DMS153 treated with DMSO at 0.1 percent for 48 hours (cell line): ENCODE data around the gene TUBB1.
"Not testable (repeated sequence)": the region's sequence is repeated elsewhere in the genome, so short reads cannot be mapped to it uniquely, and the experiment has no call there.

Experiments used
- DNase-seq: peaks from one replicate; lab custom pipeline; 2025; ENCODE audit not compliant: unreplicated experiment; lab: John Stamatoyannopoulos, UW

TUBB1 gene

DNA sequence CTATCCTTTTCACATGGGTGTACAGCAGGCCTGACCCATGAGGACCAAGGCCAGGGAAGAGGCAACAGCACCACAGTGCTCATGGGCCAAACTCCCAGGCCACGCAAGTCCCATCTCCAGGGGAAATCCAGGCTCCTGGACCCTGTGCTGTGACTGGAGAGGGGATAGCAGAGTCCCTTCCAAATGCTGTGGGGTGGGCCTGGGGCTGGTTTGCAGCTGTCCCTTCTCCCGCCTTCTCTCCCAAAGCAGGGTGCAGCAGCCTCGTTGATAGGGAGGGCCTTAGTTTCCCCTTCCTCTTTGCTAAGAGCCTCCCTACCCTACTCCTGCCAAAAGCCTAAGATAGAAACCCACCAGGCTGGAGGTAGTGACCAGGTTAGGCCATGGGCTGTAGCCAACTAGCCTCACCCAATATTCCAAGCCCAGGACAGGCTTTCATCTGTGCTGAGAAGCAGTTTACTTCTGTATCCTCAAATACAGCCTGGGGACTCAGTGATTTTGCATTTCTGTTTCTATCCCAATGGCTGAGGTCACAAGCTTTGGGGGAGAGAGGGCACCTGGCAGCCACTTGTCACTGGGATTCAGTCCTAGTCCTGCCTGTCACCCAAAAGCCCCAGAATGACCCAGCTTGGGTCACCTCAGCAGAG lies 13.6 kb upstream of the TUBB1 start:
- no peak for DNase-seq

DNA sequence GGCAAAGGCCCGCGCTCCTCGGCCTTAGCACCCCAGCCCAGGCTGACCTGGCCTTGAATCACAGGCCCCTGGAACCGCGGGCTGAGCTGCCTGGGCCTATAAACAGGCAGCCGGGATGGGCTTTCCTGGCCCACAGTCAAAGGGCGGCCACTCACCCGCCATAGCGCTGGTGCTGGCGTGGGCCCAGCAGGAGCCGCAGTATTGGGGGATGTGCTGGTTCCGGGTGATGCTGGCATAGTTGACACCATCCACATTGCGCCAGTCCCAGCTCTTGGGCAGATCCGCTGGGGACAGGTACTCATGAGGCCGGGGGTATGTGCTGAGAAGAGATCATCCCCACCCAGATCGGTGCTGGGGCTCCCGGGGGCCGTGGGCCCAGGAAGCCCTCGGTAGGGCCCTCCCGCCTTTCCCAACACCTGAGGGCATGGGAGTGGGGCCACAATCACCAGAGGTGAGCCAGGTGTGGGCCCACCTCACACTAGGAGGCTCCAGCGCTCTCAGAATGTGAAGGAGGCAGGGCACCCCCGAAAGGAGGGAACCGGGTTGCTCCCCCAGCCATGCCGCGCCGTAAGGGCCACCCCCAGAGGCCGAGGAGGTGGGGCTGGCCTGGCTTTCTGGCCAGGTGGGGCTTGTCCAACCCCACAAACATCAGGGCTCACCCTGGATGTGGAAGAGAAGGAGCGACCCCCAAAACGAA lies 12.9 kb upstream of the TUBB1 start:
- DNase-seq: no peak

DNA sequence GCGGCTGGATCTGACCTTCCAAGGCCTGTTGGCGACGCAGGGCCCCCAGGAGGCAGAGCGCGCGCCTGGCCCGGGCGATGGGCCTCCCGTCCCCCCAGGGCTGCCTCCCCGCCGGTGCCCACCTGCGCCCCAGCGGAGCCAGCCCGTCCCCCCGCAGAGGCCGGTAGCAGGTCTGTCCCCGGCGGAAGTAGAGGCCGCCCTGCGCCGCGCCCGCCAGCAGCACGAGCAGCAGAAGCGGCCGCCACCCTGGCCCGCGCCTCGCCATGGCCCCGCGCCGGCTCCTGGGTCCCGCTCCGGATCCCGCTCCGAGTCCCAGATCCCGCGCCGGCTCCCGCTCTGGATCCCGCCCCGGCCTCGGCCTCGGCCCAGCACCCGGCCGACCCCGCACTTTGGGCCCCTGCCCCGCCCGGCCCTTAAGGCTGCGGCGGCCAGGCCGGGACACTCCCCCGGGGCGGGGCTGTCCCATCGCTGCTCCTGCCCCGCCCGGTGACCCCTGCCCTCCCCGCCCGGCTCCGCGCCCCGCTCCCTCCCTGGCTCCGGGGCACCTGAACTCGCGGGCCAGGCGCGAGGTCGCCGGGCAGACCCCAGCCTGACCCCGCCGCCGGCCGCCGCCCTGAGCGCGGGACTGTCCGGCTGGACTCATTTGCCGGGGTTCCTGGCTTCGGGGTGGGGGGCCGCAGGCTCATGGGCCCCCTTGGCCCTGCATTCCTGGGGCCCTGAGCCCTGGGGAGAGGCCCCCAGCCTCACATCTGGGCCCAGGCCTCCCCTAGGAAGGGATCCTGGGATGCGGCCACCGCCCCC lies 12.2 kb upstream of the TUBB1 start, which contains the start of gene CTSZ:
TSS of gene CTSZ (minus strand) at position 391 of the 801 bp plus-strand sequence. CDS start at position 265, 126 bp downstream.
- DNase-seq: no peak

DNA sequence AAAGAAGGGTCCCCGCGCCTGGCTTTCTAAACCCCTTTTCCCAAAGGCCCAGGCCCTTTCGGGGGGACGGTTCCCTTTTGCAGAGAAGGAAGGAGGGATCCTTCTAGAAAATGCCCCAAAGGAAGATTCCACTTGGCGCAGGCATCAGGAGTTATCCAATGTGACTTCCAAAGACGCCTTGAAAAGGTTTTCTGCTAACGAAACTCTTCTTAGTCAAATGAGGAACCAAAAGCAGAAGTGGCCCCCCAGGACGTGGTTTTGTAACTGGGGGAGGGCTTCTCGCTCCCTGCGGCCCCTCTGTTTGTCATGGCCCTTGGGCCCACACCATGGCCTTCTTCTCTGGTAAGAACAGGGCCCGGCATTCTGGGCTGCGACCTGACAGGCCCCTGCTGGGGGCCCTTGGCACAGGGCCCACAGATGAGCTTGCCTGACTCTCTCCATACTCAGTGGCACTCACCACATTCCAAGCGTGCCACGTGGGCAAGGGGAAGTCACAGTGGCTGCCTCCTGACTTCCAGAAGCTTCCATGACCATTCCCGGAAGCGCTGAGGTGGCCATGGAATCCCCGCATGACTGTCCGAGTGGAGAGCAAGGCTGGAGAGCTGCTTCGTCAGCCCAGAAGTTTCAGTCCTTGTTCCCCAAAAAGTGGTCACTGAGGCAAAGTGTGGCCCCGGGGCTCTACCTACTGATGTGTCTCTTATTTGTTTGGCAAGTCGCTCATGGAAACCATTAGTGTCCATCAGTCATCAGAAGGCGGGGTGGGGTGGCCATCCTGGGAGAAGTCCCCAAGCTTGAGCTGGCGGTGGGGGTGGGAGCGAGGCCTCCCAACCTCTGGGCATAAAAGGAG lies 11.3 kb upstream of the TUBB1 start:
- no peak for DNase-seq

DNA sequence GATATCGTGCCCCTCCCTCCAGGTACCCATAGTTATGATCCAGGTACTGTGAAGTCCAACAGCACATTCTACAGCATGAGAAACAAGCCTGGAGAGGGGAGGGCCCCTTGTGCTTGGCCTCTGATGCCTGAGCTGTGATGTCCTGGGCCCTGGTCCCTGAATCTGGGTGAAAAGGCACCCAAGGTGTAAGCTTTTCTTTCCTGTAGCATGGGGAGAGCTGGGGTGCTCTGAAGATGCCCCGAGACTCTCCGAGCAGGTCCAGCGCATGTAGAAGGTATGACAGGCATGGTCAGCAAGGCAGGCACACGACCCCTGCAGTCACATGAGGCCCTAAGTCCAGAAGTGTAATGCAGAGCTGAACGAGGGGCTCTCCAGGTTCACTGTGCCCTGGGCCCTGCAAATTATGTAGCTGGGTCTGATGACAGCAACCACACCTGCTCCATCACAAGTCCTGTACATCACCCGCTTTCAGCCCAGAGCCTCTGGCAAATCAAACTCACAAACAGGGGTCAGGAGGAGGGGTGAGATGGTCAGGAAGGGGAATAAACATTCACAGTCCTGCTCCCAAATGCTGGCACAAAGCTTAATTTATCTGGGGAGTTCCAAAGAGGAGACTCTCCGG lies 10.4 kb upstream of the TUBB1 start:
- DNase-seq: no peak

DNA sequence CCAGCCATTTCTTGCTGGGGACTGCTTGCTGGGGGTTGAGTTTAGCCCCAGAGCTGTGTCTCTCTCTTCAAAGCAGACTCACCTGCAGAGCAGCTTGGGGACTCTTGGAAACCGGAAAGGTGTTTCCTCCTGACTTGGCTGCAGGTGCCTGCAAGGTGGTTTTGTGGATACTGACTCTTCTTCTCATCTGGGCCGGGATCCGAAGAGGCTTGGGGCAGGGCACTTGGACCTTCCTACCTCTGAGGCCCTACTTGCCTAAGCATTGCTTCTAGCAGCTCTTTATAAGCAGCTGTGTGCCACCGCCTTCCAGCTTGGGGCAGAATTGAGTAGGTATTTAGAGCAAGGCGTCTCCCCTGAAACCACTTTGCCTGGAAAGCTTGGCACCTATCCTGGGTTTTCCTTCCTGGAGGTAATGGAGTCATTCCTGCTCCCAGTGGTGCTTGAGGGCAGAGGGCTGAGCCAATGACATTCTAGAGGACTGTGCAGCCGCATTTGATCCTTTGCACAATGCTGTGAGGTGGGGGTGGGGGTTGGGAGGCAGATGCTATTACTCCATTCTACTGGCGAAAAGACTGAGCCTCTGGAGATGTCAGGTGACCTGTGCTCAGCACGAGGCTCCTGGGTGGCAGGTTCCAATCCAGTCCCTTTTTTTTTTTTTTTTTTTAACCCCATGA lies 8.8 kb upstream of the TUBB1 start:
- peak; percentile 34 for DNase-seq

DNA sequence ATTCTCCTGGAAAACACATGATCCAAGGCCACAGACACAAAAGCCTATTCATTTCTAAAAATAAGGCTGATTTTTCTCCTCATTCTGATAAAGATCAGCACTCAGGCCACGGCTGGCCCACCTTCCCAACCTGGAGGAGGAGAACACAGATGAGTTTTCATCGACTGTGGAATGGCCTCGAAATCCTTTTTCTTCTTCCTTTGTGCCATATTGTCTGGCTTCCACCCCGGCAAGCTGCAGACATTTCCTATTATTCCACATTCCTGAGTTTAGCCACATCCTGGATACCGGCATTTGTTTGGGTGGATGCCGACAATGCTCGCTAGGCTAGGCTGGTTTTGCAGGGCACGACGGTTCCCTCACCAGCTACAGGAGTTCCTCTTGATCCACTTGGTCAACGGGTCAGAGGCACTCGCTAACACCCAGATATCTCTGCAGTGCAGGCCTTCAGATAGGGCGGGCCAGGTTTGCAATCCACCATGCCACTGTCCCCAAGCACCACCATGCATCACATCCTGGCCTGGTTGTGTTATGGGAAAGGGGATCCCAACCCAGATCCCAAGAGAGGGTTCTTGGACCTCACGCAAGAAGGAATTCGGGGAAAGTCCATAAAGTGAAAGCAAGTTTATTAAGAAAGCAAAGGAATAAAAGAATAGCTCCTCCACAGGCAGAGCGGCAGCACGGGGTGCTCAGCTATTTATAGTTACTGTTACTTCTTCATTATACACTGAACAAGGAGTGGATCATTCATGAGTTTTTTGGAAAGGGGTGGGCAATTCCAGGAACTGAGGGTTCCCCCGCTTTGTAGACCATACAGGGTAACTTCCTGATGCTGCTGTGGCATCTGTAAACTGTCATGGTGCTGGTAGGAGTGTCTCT lies 8.0 kb upstream of the TUBB1 start:
- DNase-seq: no peak

DNA sequence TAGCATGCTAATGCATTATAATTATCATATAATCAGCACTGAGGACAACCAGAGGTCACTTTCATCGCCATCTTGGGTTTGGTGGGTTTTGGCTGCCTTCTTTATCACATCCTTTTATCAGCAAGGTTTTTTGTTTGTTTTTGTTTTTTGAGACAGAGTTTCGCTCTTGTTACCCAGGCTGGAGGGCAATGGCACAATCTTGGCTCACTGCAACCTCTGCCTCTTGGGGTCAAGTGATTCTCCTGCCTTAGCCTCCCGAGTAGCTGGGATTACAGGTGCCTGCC lies 7.4 kb upstream of the TUBB1 start:
- DNase-seq: not testable (repeated sequence)

DNA sequence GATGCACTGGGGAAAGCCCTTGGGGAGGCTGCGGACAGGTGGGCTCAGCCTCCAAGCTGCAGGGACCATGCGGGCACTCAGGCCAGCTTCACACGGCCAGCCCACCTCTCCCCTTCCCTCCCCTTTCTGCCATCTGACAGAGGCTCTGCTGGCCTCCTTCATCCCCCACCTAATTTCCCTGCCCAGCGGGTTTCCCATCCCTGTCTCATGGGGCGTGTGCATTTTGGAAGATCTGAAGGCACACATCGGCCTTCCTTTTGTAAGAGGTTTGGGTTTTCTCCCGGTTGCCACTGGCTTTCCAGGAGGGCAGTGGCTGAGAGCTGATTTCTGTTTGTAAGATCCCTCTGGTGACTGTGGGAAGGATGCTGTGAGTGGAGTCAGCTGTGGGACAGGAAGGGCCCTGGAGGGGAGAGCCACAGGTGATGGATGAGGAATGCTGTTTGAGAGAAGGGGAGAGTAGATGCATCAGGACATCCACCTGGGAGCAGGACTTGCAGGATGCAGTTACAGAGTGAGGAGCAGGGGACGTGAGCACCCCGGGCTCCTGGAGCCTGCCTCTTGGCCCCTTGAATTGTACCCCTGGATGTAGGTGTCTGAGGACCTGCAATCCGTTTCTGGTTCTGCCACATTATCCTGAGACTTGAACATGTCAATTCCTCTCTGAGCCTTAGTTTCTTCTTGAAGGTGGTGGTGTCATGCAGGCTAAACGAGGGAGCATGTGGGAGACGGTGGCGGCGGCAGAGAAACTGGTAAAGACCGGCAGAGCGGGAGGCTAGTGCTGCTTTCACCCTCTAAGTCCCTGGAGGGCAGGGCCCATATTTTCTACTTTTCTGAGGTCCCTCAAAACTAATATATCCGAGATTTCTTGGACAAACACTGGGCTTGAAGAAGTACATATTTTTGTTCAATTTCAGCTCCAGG lies 5.9 kb upstream of the TUBB1 start:
- no peak for DNase-seq

DNA sequence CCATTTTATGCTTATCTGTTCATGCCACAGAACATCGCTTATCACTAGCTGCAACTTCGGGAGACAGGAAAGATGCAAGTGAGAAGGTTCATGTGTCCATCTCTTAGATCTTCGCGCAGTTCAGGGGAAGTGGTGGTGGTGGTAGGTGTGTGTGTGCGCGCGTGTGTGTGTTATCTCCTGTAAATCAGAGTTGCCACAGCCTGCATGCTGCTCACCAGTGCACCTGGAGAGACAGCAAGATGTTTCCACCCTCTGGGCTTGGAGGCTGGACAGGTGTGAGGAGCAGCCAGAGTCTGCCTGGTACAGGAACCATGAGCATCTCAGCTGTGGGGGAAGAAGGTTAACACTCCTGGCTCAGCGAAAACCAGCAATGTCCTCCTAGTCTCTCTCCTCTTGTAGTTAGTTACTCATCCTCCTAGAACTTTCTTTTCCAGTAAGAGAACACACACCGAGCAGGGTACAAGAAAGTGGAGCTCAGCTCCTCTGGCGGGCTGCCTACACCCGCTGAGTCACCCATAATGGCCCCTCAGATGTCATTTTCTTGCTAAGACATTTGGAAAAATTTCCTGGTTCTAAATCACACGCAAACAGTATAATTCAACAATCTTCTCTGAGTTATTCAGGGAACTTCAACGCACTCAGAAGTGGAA lies 5.1 kb upstream of the TUBB1 start:
- DNase-seq: no peak

DNA sequence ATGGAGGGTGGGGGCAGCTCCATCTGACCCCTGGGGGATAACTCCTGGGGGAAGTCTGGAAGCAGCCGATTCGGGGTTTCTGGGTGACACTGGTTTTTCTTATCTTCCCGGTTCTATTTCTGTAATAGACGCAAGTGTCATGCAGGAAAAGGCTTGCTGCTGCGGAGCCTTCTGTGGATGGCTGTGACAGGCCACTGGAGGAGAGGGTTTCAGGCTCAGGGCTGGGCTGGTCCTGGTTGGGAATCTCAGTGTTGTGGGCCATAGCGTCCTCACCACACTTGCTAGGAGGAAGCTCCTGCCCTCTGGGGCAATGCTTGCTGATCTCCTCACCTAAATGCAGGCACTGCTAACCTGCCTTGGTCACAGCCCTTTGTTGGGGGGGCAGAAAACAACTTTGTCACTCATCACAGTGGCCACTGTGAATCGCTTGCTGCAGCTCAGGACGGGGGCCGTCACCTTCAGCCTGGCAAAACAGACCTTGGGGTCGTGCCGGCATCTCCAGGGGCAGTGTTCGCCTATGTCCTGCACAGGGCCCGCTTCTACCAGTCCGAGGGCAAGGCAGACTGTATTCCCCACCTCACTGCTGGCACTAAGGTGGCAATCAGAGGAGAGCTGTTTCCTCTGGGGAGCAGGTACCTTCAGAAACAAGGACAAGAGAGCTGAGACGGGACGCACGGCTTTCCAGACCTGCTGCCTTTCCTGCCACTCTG lies 4.4 kb upstream of the TUBB1 start:
- no peak for DNase-seq

DNA sequence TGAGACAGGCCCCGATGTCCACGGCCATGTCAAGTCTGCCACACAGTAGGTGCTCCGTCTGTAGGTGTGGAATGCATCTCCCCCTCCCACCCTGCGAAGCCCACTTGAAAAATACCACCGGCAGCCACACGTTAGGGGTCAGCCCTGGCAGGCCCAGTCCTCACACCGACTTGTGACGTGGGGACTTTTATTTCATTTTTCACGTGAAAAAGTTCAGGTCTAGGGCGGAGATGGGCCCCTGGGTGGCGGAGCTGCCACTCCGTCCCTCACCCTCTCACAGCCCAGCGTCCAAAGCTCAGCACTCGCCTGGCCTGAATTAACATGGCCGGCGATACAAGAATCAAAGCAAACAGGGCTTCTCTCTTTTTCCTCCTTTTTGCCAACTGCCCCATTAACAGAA lies 3.8 kb upstream of the TUBB1 start:
- no peak for DNase-seq

DNA sequence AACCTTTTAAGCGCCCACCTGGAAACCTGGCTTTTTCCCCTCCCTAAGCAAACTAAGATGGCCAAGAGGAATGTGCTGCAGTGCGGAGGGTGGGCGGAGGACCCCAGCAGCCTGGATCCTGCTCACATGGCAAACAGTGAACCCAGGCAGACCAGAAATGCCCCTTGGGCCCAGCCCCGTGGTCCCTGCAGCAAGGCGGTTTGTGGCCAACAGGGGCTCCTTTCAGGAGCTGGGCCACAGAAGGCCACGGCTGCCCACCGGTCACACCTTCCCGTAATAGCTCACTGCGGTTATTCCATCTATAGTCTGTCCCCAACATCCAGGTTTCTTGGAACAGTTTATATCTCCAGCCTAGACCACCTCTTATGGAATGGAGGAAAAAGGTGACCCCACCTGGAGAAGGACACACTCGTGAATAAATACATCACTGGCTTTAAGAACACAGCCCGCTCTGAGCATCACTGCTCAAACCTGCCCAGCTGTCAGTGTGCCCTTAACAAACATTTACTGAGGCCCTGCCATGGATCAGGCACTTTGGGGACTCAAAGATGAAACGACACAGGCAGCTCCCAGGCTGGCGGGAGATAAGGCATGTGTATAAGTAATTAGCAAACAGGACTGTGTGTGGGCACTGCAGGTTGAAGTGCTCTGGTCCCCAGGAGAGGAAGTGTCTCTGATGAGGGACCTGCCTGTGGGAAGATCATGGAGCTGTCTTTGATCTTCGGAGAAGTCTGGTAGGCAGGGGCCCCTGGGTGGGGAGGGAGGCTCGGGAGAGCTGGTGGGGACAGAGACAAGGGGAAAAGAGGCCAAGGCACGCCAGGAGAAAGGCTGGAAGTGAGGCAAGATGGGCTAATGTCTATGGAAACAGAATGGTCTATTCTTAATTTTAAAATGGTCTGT lies 3.2 kb upstream of the TUBB1 start:
- DNase-seq: no peak

DNA sequence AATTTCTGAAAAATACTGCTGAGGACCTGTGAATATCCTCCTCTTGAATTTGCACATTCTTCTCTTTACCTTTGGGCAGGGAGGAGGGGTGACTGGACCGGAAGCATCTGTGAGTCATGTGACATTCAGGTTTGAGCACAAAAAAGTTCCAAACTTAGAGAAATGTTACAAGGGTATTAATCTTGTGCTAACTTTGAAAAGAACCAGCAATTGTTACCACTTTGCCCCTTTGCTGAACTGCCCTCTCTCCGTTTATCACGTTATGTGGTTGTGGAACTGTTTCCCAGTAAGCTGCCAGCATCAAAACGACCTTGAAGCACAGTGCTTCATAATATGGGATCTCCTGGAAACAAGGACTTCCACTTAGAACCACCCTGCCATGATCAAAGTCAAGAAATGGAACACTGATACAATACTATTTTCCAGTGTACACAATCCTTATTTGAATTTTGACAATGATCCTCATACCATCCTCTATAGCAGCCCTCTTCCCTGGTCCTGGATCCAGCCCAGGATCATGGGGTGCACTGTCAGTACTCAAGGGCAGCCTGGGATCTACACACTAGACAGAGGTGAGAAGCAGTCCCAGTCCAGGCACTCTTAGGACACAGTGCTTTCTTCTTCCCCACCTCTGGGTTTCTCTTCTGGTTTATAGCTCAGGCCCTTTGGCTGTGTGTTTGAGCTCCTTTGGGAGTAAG lies 2.3 kb upstream of the TUBB1 start:
- DNase-seq: no peak

DNA sequence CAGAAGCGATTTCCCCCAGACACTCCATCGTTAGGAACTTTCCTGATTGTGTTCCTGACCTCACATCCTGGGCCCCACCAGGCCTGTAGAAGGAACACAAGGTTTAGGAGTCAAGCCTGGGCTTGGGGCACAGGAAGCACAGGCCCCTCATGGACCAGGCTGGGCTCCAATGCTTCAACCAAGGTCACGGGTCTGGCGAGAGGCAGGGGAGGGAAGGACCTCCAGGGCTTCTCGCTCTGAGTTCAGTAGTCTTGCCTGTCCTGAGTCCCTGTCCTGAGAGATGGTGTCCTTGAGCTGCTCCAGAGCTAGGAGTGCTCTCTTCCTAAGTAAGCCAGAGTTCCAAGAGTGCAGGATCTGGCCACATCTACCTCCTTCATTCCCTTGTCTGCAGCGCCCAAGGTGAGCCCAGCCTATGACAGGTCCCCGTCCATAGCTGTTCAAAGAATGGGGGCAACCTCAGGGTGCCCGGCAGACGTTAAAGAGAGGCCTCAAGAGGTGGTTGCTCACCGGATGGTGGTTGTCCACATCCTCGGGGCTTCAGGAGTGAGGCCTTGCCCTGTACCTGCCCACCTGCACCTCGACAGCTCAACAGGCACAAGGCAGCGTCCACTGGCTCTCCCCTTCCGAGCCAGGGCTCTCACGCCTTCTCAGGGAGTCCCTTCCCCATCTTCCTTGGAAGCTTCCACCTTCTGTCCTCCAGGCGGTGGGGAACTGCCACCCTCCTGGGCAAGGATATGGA lies 1.6 kb upstream of the TUBB1 start:
- DNase-seq: no peak
